NCI-H2107 (cell line): Measurements from ENCODE around the gene PKD1.
"Not testable (repeated sequence)": the region's sequence is repeated elsewhere in the genome, so short reads cannot be mapped to it uniquely, and the experiment has no call there.

ENCODE experiments used
- DNase-seq: peaks from one replicate; lab custom pipeline; 2025; lab: John Stamatoyannopoulos, UW

PKD1 gene

DNA sequence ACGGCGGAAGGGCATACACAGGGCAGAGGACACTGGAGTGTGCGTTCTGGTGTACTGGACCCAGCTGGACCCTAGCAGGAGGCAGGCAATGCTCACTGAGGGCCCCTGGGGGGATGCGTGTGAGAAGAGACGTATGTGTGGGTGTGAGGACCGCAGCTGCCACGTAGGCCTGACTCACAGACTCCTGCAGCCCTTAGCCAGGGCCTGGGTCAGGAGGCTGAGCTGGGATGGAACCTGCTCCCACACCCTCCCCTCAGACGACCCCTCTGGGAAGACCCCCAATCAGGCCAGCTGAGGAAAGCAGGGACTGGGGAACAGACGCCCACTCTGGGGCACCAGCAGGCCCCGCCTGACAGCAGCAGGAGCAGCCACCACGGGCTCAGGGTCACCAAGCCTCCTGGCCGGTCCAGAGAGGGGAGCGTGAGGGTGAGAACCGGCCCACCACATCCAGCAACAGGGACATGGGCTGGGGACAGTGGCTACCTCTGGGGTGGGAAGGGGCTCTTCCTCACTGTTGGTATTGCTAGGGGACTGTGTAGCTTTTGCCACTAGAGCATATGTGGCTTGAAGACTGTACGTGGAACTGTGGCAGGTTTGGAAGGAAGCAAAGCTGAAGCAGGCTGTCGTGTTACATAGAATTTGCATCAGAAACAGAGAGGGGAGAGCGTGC is 28.4 kb downstream of the PKD1 start:
- not testable (repeated sequence) for DNase-seq

- not testable (repeated sequence) for DNase-seq
These were observed 29.5 kb downstream of the PKD1 start for GRCh38 chr16:2106211-2106610.

DNA sequence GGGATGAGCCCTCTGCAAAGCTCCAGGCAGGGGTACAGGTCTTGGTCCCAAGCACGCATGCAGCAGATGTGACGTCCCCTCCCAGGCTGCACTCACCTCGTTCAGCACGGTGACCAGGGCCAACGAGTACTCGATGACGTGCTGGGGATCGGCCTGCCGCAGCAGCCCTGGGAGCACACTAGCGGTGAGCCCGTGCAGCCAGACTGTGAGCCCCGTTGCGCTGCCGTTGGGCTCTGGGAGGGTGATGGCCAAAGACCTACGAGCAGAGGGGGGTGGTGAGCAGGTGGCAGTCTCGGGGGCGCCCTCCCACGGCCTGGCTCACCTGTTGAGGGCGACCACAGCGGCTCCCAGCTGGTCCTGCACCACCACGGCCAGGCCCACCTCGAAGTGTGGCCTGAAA is 29.9 kb downstream of the PKD1 start:
- not testable (repeated sequence) for DNase-seq

DNA sequence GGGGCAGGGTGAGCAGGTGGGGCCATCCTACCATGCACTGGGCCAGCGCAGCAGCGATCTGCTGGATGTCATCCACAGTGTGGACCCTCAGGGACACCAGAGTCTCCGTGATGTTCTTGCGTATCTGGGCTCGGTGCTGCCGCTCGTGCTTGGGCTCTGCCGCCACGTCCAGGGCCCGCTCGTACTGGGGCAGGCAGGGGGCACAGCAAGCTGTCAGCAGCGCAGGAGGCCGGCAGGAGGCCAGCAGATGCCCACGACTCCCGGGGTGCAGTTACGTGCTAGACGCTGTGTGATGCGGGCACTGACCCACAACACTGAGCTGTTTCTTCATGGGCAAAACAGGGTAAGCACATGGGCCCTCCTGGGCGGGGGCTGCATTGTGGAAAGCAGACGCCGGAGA is 30.4 kb downstream of the PKD1 start:
- not testable (repeated sequence) for DNase-seq

DNA sequence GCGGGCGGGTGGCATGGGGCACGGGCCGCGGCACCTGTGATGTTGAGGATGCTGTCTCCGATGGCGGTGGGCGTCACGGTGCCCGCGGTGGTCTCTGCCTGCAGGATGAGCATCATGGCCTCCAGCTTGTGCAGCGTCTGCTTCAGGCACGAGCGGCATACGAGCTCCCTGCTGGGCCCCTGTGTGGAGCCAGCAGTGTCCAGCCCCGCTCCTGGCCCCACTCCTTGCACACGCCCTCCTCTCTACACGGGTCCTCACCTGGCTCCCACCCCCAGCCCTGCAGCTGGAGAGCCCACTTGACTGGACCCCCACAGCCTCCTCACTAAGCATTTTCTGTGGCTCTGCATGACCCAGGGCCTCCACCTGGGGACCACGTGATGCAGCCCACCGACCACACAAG is 31.2 kb downstream of the PKD1 start:
- not testable (repeated sequence) for DNase-seq

DNA sequence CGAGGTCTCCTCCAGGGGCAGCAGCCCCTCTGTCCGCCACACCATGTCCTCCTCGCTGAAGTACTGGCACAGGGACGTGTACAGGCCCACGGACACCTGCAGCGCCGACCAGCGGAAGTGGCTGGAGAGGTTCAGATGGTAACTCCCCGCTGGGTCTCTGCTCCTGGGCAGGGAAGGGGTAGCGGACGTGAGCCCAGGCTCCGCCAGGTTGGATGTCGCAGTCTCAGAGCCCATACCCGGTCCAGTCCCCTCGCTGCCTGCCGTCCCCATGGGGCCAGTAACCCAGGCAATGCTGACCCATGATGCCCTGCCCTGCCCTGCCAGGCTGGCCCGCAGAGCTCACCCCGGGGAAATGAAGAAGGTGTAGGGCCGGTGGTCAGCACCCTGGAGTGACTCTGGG is 33.2 kb downstream of the PKD1 start:
- no peak for DNase-seq

GRCh38 chr16:2101581-2101980 is 34.1 kb downstream of the PKD1 start:
- DNase-seq = not testable (repeated sequence)

GRCh38 chr16:2097689-2098088 is 38.0 kb downstream of the PKD1 start:
- DNase-seq = not testable (repeated sequence)

DNA sequence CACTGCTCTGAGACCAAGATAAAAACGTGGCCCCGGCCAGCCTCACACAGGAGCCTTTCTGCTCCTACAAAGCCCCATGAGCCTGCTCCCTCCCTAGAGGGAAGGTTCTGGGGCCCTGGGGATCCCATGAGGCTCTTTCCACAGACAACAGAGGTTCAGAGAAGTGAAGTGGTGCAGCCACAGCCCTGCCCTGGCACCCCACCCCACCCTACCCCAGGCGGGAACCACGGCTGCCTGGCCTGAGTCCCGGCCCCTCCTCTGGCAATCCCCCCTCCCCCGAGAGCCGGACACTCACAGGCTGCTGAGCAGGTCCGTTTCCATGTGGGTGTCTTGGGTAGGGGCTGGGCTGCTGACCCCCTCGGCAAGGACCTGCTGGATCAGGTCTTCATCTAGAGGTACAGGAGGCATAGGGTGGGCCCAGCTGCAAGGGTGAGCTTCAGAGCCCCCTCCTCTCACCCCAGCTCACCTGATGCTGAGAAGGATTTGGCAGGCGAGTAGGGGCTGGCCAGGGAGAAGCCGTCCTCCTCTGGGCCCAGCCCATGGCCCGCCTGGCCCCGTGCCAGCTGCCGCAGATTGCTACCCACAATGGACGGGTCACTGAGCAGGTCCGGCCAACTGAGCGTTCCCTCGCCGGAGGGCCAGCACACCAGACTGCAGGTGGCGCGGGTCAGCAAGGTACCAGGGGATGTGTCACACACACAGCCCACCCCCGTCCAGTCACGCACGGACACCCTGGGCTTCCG is 38.7 kb downstream of the PKD1 start:
- DNase-seq = no peak

- DNase-seq = no peak
These were observed 39.6 kb downstream of the PKD1 start for GRCh38 chr16:2095918-2096582.

DNA sequence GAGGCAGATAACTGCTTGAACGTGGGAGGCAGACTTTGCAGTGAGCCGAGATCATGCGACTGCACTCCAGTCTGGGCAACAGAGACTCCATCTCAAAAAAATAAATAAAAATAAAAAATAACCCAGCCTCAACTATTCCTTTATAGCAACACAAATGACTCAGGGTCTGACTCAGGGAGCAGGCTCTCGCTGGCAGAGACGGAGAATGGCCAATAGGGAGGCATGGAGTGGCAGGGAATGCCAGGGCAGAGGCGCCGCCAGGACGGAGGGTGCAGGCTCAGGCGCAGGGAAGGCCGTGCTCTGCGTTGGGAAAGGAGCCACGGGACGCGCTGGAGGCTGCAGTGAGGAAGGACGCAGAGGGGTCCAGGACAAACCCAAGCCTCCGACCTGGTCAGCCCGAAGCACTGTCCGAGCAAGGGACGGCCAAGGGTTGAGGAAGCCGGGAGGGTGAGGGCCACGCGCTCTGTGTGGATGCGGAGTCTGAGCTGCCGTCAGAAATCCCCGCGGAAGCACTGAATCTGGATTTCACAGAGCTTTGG is 40.3 kb downstream of the PKD1 start:
- no peak for DNase-seq

DNA sequence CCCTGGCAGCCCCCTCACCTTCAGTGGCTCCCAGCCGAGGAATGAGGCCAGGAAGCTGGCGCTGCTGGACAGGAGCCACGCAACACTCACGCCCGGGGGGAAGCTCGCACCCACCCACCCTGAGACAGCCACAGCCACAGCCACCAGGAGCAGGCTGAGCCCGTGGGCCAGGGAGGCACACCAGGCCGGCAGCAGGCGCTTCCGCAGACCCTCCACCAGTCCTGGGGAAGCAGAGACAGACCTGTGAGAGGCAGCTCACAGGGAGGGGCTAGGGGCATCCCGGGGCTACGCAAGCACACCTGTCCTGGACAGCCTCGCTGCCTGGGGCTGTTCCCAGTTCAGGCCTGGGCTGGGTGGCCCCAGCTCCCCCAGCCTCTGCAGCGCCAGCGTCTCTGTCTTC is 41.9 kb downstream of the PKD1 start:
- no peak for DNase-seq

DNA sequence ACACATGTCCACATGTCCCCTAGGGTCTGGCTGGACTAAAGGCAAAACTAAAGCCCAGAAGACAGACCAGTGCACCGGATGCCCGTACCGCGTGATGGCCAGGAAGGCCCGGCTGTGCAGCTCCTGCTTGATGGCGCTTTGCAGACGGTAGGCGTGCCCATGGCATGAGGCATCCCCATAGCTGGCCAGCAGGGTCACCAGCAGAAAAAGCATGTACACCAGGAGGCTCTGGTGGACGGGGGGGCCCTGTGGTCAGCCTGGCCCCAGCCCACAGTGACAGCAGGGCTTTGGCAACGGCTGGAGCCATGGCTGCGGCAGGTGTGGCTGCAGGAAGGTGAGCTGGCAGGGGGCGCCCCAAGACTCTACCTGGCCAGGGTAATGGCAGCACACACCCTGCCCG is 42.8 kb downstream of the PKD1 start:
- DNase-seq = no peak

DNA sequence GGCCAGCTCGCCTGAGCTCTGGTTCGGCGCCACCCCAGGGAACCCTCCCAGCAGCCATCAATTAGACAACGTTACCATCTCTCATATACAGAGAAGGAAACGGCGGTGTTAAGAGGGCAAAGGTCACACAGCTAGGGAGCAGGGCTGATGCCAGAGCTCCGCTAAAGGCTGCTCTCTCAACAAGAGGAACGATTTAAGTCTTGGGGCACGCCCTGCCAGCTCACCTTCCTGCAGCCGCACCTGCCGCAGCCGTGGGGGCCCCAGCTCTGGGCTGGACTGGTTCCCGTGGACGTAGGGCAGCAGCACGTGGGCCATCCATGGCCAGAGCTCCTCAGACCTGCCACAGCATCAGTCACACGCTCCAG is 43.5 kb downstream of the PKD1 start:
- no peak for DNase-seq

DNA sequence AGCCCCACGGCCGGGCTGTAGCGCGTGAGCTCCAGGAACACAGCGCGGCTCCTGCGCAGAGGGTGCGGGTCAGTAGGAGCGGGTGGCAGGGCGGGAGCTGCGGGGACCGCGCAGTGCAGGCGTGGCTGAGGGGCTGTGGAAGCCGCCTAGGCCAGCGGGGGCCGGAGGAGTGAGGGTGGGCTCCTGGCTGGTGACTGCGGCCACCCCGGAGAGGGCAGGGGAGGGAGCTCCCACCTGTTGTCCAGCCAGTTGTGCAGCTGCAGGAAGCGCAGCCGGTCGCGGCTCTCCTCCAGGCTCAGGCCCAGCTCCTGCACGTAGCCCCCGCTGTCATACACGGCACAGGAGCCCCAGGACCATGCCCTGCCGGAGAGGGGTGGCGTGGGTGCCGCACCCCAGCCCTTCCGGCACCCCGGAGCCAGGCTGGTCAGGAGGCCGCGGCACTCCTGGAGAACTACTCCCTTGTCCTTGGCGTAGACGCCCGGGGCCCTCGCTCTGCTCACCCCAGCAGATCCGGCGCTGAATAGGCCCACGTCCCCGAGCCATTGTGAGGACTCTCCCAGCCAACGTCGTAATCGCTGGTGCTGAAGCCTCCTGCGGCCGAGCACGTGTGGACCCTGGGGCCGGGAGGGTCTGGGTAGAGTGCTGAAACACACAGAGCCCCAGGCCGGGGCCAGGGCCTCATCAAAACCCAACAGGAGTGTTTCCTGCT is 44.0 kb downstream of the PKD1 start:
- no peak for DNase-seq

DNA sequence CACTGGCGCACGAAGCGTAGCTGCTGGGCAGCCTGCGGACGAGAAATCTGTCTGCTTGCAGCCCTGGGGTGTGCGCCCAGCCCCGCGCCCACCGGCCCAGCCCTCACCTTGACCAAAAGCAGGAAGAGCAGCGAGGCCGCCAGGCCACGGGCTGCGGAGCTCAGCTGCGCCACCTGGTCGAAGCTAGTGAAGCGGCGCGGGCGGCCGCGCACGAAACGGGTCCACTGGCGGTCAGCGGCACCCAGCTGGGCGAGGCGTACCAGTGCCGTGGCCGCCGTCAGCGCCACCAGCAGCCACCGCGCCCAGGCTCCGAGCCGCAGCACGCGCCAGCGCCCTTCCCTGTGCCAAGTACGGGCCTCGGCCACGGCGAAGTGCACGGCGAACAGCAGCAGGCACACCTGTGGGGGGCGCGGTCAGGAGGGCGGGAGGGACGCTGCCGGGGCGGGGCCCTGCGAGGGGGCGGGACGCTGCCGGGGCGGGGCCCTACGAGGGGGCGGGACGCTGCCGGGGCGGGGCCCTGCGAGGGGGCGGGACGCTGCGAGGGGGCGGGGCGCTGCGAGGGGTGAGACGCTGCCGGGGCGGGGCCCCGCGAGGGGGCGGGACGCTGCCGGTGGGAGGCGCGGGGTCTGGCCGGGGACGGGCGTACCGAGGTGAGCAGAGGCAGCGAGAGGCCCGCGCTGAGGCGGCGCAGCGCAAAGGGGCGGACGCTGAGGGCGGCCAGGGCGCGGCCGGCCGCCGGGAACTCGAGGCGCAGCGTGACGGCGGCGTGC is 44.7 kb downstream of the PKD1 start:
- no peak for DNase-seq

GRCh38 chr16:2090481-2090776 is 45.3 kb downstream of the PKD1 start:
- no peak for DNase-seq

GRCh38 chr16:2089706-2090480 is 45.8 kb downstream of the PKD1 start:
- DNase-seq = no peak

- no peak for DNase-seq
These were observed 46.8 kb downstream of the PKD1 start for GRCh38 chr16:2088759-2089358.
